Ishikawa (cell line): Measurements from ENCODE around the gene DUSP7.

ENCODE experiments used
- CEBPB ChIP-seq: IDR thresholded peaks from 2 replicates; pipeline ENCODE4 v1.6.1; 2012
- EGR1 ChIP-seq: IDR thresholded peaks from 2 replicates; pipeline ENCODE4 v1.6.1; 2012
- RAD21 ChIP-seq: IDR thresholded peaks from 2 replicates; pipeline ENCODE4 v1.6.1; 2012; ENCODE audit warnings: low read depth
- TAF1 ChIP-seq: IDR thresholded peaks from 2 replicates; pipeline ENCODE4 v1.6.1; 2012; ENCODE audit warnings: low read depth, mild to moderate bottlenecking
- TCF12 ChIP-seq: IDR thresholded peaks from 2 replicates; pipeline ENCODE4 v1.6.1; 2012; ENCODE audit warnings: low read depth
- TEAD4 ChIP-seq: IDR thresholded peaks from 2 replicates; pipeline ENCODE4 v1.6.1; 2012
- TF ChIP-seq, protein P1 (sequence below): IDR thresholded peaks from 2 replicates; pipeline ENCODE4 v1.6.1; 2012

DNA sequence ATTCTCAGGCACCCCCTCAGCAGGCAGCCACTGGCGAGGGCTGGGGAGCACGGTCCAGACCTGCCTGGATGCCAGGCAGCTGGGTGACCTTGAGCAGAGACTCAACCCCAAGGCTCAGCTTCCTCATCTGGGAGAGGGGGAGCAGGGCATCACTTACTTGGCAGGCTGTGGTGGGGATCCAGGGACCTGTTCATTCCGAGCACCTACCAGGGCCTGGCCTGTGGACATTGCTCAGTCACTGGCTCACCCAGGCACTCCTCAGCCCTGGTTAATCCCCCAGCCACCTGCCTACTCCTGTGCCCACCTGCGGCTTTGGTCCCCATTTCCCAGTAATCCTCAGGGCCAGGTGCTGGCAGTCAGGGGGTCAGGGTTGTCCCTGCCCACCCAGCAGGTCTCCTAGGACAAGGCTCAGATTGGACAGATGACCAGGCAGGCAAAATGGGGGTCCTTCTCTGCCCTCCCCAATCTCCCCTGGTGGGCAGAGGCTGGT, 51.4 kb downstream of the DUSP7 start:
- no peak for TF ChIP-seq TEAD4
- no peak for TF ChIP-seq EGR1
- no peak for TF ChIP-seq CEBPB
- TF ChIP-seq, protein P1, sequence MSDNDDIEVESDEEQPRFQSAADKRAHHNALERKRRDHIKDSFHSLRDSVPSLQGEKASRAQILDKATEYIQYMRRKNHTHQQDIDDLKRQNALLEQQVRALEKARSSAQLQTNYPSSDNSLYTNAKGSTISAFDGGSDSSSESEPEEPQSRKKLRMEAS, result no peak
- no peak for TF ChIP-seq TAF1
- TF ChIP-seq TCF12, result no peak
- no peak for TF ChIP-seq RAD21
